Measurements from ENCODE around the gene TMEM108.

DNA sequence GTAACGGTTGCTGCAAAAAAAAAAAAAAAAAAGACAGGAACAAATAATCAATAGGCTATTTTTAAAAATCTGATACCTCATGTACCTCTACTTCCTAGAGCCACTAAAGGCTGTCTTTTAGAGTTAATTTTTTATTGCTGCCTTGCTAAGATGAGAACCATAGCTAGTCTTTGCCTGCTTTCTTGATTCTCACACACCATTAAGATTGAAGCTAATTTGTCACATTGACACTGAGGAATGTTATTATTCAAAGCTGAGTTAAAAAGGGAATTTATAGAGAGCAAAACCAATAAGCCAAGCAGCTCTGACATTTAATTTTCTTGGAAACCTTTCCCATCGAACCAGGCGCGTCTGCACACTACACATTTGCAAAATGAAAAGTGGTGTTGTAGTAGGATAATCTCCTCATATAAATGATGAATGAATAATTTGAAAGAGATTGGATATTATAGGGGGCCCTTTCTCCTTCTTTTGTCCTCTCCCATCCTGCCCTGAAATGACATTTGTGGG, 149.7 kb downstream of the TMEM108 start:
- TF ChIP-seq POLR2A (IDR thresholded peaks at IDR 0.05; ENCODE audit: low read depth, low read length) (no peak), RAD21 (IDR thresholded peaks at IDR 0.05; ENCODE audit: low read length) (no peak), MAZ (IDR thresholded peaks at IDR 0.05; ENCODE audit: borderline replicate concordance, low read depth, low read length) (no peak), CEBPB (IDR thresholded peaks at IDR 0.05; ENCODE audit: low read depth, low read length) (no peak), RFX5 (IDR thresholded peaks at IDR 0.05; ENCODE audit: low read depth, low read length) (no peak), MAFK (IDR thresholded peaks at IDR 0.05; ENCODE audit: low read depth, low read length) (no peak), BHLHE40 (IDR thresholded peaks at IDR 0.05; ENCODE audit: low read depth, low read length) (no peak), SMC3 (IDR thresholded peaks at IDR 0.05; ENCODE audit: low read depth, low read length) (no peak), MXI1 (IDR thresholded peaks at IDR 0.05; ENCODE audit: borderline replicate concordance, low read depth, low read length) (no peak), NFE2L2 (IDR thresholded peaks at IDR 0.05; ENCODE audit: low read depth, low read length) (no peak)
- TF ChIP-seq, protein P1, sequence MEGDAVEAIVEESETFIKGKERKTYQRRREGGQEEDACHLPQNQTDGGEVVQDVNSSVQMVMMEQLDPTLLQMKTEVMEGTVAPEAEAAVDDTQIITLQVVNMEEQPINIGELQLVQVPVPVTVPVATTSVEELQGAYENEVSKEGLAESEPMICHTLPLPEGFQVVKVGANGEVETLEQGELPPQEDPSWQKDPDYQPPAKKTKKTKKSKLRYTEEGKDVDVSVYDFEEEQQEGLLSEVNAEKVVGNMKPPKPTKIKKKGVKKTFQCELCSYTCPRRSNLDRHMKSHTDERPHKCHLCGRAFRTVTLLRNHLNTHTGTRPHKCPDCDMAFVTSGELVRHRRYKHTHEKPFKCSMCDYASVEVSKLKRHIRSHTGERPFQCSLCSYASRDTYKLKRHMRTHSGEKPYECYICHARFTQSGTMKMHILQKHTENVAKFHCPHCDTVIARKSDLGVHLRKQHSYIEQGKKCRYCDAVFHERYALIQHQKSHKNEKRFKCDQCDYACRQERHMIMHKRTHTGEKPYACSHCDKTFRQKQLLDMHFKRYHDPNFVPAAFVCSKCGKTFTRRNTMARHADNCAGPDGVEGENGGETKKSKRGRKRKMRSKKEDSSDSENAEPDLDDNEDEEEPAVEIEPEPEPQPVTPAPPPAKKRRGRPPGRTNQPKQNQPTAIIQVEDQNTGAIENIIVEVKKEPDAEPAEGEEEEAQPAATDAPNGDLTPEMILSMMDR (conservative IDR thresholded peaks at IDR 0.05; ENCODE audit: low read depth, low read length): no peak
- TF ChIP-seq, protein P2, sequence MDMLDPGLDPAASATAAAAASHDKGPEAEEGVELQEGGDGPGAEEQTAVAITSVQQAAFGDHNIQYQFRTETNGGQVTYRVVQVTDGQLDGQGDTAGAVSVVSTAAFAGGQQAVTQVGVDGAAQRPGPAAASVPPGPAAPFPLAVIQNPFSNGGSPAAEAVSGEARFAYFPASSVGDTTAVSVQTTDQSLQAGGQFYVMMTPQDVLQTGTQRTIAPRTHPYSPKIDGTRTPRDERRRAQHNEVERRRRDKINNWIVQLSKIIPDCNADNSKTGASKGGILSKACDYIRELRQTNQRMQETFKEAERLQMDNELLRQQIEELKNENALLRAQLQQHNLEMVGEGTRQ (IDR thresholded peaks at IDR 0.05; ENCODE audit: low read depth, low read length): no peak
